ENCODE measurements around the gene GPR119.
"Not testable (repeated sequence)": the region's sequence is repeated elsewhere in the genome, so short reads cannot be mapped to it uniquely, and the experiment has no call there.

Gene GPR119

DNA sequence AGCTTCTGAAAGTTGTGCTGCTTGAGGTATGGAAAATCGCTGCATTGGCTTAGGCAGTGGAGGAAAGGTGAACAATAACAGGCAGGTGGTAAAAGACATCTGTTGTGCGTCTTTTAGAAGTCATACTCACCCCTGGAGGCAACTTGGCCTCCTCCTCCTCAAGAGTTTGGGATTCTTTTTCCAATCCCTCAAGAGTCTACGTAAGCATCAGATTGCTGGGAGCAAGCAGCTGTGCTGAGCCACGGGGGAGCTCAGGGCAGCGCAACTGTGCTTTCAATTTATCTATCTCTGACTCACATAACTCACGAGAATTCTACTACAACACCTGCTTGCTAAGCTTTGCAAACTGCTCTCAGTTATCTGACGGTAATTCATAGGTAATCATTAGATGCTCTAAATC lies 9.9 kb upstream of the GPR119 start:
- H3K27me3 ChIP-seq (ENCODE audit: control insufficient read depth, insufficient read depth, low read length) = peaks cover 14% of the 10 kb centered on the region

DNA sequence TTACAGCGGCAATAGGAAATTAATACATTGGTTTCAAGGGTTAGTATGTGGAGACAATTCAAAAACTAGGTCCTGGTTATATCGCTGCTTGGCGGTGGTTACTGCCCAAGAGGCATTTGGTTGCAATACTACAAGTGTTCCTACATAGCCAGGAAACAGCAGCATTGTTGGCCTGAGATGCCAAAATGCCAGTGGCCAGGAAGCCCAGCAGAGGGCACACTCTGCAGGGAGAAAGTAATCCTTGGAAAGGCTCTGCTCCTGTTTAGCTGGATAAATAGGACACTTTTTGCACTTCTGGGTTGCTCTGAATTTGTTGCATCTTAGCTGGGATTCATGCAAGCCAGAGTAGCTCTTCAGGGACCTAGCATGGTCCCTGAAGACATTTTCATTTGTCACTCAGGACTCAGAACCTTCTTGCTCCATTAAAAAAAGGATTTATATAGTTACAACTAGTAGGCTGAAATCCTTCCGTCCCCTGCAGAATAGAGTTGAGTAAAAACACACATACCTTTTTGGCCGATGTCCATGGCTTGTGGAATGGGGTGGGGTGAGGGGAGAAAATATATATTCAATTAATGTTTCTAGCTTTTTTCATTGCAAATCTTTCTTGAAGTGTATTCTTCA lies 8.1 kb upstream of the GPR119 start:
- Histone ChIP-seq H3K36me3 (ENCODE audit: control insufficient read depth, insufficient read depth, low read length) (no peaks in the 10 kb centered on the region), H3K9ac (ENCODE audit: low read depth, low read length) (no peak overlapping the region), H3K27me3 (ENCODE audit: control insufficient read depth, insufficient read depth, low read length) (peaks cover 3% of the 10 kb centered on the region), H3K4me1 (ENCODE audit: control insufficient read depth, insufficient read depth, low read length) (no peaks in the 10 kb centered on the region), H3K9me3 (ENCODE audit: control insufficient read depth, insufficient read depth, low read length) (no peaks in the 10 kb centered on the region), H3K4me3 (ENCODE audit: low read depth, low read length) (no peak overlapping the region)

More for the DNA sequence above, 9.9 kb upstream of the GPR119 start:
- no peaks in the 10 kb centered on the region for H3K4me1 ChIP-seq (ENCODE audit: control insufficient read depth, insufficient read depth, low read length)
- H3K9me3 ChIP-seq (ENCODE audit: control insufficient read depth, insufficient read depth, low read length) = no peaks in the 10 kb centered on the region
- no peak overlapping the region for H3K4me3 ChIP-seq (ENCODE audit: low read depth, low read length)
- H3K9ac ChIP-seq (ENCODE audit: low read depth, low read length) = no peak overlapping the region
- H3K36me3 ChIP-seq (ENCODE audit: control insufficient read depth, insufficient read depth, low read length) = no peaks in the 10 kb centered on the region

DNA sequence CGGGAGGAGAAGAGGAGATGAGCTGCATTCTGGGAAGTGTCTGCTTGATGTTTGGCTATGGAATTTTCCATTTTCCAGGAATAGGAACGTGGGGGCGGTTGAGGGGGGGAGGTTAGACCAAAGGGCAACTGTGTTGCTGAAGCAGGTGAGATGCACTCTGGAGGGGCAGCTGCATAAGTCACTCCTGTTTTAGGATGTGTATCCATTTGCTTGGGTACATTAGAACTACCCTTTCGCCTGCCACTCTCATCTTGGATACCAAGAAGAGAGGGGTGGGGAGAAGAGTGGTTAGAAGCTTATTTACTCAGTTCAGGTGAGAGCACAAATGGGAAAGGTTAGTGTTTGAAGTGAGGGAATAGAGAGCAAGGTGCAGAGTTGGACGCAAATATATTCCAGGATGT lies 934 bp upstream of the GPR119 start:
- Histone ChIP-seq H3K4me3 (ENCODE audit: low read depth, low read length) (no peak overlapping the region), H3K27me3 (ENCODE audit: control insufficient read depth, insufficient read depth, low read length) (no peaks in the 10 kb centered on the region), H3K9me3 (ENCODE audit: control insufficient read depth, insufficient read depth, low read length) (no peaks in the 10 kb centered on the region), H3K4me1 (ENCODE audit: control insufficient read depth, insufficient read depth, low read length) (no peaks in the 10 kb centered on the region), H3K36me3 (ENCODE audit: control insufficient read depth, insufficient read depth, low read length) (no peaks in the 10 kb centered on the region), H3K9ac (ENCODE audit: low read depth, low read length) (no peak overlapping the region)

DNA sequence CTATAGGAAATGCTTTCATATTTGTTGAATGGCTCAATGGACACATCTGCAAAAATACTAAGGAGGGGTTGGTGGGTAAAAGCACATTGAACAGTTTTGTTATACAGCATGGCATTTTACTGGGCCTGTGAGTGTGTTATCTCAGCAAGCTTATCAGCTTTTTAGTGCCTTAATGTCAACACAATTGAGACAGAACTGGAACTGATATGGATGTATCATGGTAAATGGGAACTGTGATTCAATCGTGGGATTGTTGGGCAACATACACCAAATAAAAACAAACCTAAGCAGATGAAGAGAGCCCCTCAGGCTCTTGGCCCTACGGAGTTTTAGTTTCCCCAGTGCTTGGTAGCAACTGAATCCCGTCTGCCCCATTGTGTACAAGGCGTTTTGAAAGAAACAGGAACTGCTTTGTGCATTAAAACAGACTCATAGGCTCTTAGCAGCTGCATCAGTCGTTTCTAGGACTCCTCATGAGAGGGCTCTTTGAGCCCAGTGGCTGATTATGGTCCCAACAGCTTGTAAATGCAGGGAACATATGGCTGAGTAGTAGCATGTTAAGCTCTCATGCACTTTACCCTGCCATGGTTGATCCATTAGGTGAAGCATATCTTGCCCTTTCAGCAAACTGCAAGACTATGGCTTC lies 7.3 kb downstream of the GPR119 start:
- no peaks in the 10 kb centered on the region for H3K4me1 ChIP-seq (ENCODE audit: control insufficient read depth, insufficient read depth, low read length)
- H3K9me3 ChIP-seq (ENCODE audit: control insufficient read depth, insufficient read depth, low read length) = no peaks in the 10 kb centered on the region
- H3K27me3 ChIP-seq (ENCODE audit: control insufficient read depth, insufficient read depth, low read length) = no peaks in the 10 kb centered on the region
- no peak overlapping the region for H3K9ac ChIP-seq (ENCODE audit: low read depth, low read length)
- no peak overlapping the region for H3K4me3 ChIP-seq (ENCODE audit: low read depth, low read length)
- H3K36me3 ChIP-seq (ENCODE audit: control insufficient read depth, insufficient read depth, low read length) = no peaks in the 10 kb centered on the region

- Histone ChIP-seq H3K27me3 (ENCODE audit: control insufficient read depth, insufficient read depth, low read length) (no peaks in the 10 kb centered on the region), H3K4me3 (ENCODE audit: low read depth, low read length) (no peak overlapping the region), H3K36me3 (ENCODE audit: control insufficient read depth, insufficient read depth, low read length) (no peaks in the 10 kb centered on the region), H3K4me1 (ENCODE audit: control insufficient read depth, insufficient read depth, low read length) (no peaks in the 10 kb centered on the region), H3K9me3 (ENCODE audit: control insufficient read depth, insufficient read depth, low read length) (no peaks in the 10 kb centered on the region), H3K9ac (ENCODE audit: low read depth, low read length) (no peak overlapping the region)
Observed at GRCh38 chrX:130376077-130376476, 9.4 kb downstream of the GPR119 start.

- H3K9ac ChIP-seq (ENCODE audit: low read depth, low read length); H3K4me1 ChIP-seq (ENCODE audit: control insufficient read depth, insufficient read depth, low read length); H3K9me3 ChIP-seq (ENCODE audit: control insufficient read depth, insufficient read depth, low read length); H3K4me3 ChIP-seq (ENCODE audit: low read depth, low read length); H3K27me3 ChIP-seq (ENCODE audit: control insufficient read depth, insufficient read depth, low read length); H3K36me3 ChIP-seq (ENCODE audit: control insufficient read depth, insufficient read depth, low read length): not testable (repeated sequence)
Observed at GRCh38 chrX:130352050-130352449, 33.4 kb downstream of the GPR119 start.

DNA sequence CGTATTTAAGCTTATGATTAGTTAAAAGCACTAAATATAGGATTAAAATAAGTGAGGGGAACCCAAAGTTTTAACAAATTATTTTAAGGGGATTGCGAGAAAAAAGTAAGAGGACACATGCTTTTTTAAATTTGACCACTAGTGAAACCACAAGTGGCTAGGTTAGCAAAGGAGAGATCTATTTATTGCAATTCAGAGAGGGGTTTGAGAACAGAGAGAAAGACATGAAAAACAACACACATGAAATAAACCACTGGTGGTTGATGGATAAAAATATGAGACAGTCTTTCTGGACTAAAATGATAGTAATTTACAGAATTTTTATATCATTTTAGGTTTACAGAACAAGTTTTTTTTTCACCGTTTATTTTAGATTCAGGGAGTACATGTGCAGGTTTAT lies 33.9 kb downstream of the GPR119 start:
- Histone ChIP-seq H3K4me3 (ENCODE audit: low read depth, low read length) (no peak overlapping the region), H3K36me3 (ENCODE audit: control insufficient read depth, insufficient read depth, low read length) (no peaks in the 10 kb centered on the region), H3K9ac (ENCODE audit: low read depth, low read length) (no peak overlapping the region), H3K27me3 (ENCODE audit: control insufficient read depth, insufficient read depth, low read length) (no peaks in the 10 kb centered on the region), H3K4me1 (ENCODE audit: control insufficient read depth, insufficient read depth, low read length) (no peaks in the 10 kb centered on the region), H3K9me3 (ENCODE audit: control insufficient read depth, insufficient read depth, low read length) (no peaks in the 10 kb centered on the region)

DNA sequence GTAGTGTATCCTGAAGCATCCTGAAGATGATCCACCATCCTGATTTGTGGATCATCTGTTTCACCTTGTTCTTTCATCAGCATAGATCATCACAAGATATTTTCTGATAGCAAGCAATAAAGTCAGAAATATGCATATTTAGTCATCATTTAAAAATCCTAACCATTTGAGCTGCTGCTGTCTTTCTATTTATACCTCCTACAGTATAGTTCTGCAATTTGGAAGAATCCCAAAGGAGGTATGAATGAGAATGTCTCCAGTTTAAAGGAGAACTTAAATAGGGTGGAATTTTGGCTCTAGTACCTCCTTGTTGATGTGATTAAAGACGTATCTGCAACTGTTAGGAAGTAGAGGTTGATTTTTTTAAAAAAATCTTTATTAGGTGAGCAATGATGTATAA lies 38.2 kb downstream of the GPR119 start:
- Histone ChIP-seq H3K27me3 (ENCODE audit: control insufficient read depth, insufficient read depth, low read length) (no peaks in the 10 kb centered on the region), H3K9me3 (ENCODE audit: control insufficient read depth, insufficient read depth, low read length) (no peaks in the 10 kb centered on the region), H3K9ac (ENCODE audit: low read depth, low read length) (no peak overlapping the region), H3K4me3 (ENCODE audit: low read depth, low read length) (no peak overlapping the region), H3K36me3 (ENCODE audit: control insufficient read depth, insufficient read depth, low read length) (no peaks in the 10 kb centered on the region), H3K4me1 (ENCODE audit: control insufficient read depth, insufficient read depth, low read length) (peaks cover 2% of the 10 kb centered on the region)

DNA sequence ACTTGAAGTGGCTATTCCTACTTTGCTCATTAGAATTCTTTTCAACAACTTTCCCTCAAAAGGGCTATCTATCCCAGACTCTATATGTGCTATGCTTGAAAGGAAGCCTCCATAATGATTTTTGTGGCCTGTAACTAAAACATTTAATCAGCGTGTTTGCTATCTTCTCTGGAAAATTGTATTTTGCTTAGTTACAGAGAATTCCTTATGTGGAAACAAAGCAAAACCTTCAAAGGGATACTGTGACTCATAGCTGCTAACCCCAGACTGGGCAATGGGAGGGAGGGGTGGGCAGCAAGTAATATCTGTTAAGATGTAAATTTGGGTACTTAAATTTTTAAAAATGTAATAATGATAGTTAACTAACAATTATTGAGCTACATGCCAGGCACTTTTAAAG lies 42.1 kb downstream of the GPR119 start:
- Histone ChIP-seq H3K4me3 (ENCODE audit: low read depth, low read length) (no peak overlapping the region), H3K9ac (ENCODE audit: low read depth, low read length) (no peak overlapping the region), H3K4me1 (ENCODE audit: control insufficient read depth, insufficient read depth, low read length) (peaks cover 5% of the 10 kb centered on the region), H3K27me3 (ENCODE audit: control insufficient read depth, insufficient read depth, low read length) (no peaks in the 10 kb centered on the region), H3K36me3 (ENCODE audit: control insufficient read depth, insufficient read depth, low read length) (no peaks in the 10 kb centered on the region), H3K9me3 (ENCODE audit: control insufficient read depth, insufficient read depth, low read length) (no peaks in the 10 kb centered on the region)

DNA sequence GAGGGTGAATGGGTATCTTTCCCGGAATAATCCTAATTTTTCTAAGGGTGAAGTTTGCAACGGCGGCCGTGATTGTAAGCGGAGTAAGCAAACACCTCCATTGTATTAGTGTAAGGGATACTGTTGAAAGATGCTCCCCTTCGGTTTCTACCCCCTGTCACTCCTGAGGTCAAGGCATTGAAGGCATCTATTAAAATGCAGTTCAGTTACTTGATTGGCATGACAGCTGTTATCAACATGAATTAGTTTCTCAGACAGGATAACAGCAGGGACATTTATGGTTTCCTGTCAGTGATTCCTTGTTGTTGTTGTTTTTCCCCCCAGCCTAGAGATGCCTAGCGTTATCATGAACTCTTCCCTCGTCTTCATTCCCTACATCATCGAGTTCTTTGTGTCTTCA lies 45.2 kb downstream of the GPR119 start:
- Histone ChIP-seq H3K4me3 (ENCODE audit: low read depth, low read length) (peak overlapping the region; percentile 73), H3K4me1 (ENCODE audit: control insufficient read depth, insufficient read depth, low read length) (peaks cover 5% of the 10 kb centered on the region), H3K9ac (ENCODE audit: low read depth, low read length) (peak overlapping the region; percentile 1), H3K27me3 (ENCODE audit: control insufficient read depth, insufficient read depth, low read length) (no peaks in the 10 kb centered on the region), H3K36me3 (ENCODE audit: control insufficient read depth, insufficient read depth, low read length) (no peaks in the 10 kb centered on the region), H3K9me3 (ENCODE audit: control insufficient read depth, insufficient read depth, low read length) (no peaks in the 10 kb centered on the region)

- H3K4me3 ChIP-seq (ENCODE audit: low read depth, low read length) = peak within 1 kb of the TSS; percentile 73
- peak within 1 kb of the TSS; percentile 48 for H3K9ac ChIP-seq (ENCODE audit: low read depth, low read length)
- H3K36me3 ChIP-seq (ENCODE audit: control insufficient read depth, insufficient read depth, low read length) = no peaks in the 10 kb centered on the region
- H3K4me1 ChIP-seq (ENCODE audit: control insufficient read depth, insufficient read depth, low read length) = peaks cover 5% of the 10 kb centered on the region
- no peaks in the 10 kb centered on the region for H3K9me3 ChIP-seq (ENCODE audit: control insufficient read depth, insufficient read depth, low read length)
- H3K27me3 ChIP-seq (ENCODE audit: control insufficient read depth, insufficient read depth, low read length) = no peaks in the 10 kb centered on the region
Observed at GRCh38 chrX:130339408-130340222, 45.9 kb downstream of the GPR119 start, which contains the start of gene SLC25A14. Gene SLC25A14, plus strand, starts transcription at chrX:130339919. Its CDS starts 360 bp downstream, at chrX:130340279.

GRCh38 chrX:130338869-130339268 lies 46.6 kb downstream of the GPR119 start:
- H3K9ac ChIP-seq (ENCODE audit: low read depth, low read length); H3K9me3 ChIP-seq (ENCODE audit: control insufficient read depth, insufficient read depth, low read length); H3K36me3 ChIP-seq (ENCODE audit: control insufficient read depth, insufficient read depth, low read length); H3K27me3 ChIP-seq (ENCODE audit: control insufficient read depth, insufficient read depth, low read length); H3K4me1 ChIP-seq (ENCODE audit: control insufficient read depth, insufficient read depth, low read length): not testable (repeated sequence)
- peak overlapping the region; percentile 73 for H3K4me3 ChIP-seq (ENCODE audit: low read depth, low read length)

All from iPS-15b (cell line).